C4-2B (cell line): Measurements from ENCODE around the gene NRTN.

Experiments
- ZFX ChIP-seq: fragments of 450-650 bp; IDR thresholded peaks from 2 replicates; pipeline ENCODE4 v1.6.1; 2017
- TF ChIP-seq, protein P1 (sequence below): fragments of 450-650 bp; conservative IDR thresholded peaks from 2 replicates; pipeline ENCODE4 v1.5.1; 2017; ENCODE audit warnings: mild to moderate bottlenecking

DNA sequence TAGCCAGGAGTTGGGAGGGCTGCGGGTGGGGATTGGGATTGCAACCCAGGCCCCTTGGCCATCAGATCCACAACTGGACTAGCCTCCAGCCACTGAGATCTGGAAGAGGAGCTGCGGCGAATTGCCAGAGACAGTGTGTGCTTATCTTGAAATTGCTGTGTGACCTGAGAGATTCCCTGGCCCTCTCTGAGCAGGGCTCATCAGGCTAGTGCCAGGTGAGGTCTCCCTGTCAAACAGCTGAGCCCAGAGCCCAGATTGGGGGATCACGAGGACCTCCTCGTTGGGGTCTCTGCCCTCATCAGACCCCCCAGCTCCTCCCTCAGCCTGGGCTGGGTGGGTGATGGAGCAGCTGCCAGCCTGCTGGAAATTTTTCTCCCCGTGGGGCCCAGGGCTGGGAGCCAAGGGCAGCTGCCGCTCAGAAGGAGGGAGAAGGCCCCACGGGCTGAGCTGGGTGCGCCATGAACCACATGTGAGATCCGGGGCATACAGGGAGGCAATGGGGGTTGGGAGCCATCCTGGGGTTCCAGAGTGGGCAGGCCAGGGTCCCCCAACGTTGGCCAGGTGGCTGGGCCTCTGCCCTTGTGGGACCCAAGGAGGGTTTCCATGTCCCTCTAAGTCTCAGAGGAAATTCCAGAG lies 58.3 kb downstream of the NRTN start:
- TF ChIP-seq, protein P1, sequence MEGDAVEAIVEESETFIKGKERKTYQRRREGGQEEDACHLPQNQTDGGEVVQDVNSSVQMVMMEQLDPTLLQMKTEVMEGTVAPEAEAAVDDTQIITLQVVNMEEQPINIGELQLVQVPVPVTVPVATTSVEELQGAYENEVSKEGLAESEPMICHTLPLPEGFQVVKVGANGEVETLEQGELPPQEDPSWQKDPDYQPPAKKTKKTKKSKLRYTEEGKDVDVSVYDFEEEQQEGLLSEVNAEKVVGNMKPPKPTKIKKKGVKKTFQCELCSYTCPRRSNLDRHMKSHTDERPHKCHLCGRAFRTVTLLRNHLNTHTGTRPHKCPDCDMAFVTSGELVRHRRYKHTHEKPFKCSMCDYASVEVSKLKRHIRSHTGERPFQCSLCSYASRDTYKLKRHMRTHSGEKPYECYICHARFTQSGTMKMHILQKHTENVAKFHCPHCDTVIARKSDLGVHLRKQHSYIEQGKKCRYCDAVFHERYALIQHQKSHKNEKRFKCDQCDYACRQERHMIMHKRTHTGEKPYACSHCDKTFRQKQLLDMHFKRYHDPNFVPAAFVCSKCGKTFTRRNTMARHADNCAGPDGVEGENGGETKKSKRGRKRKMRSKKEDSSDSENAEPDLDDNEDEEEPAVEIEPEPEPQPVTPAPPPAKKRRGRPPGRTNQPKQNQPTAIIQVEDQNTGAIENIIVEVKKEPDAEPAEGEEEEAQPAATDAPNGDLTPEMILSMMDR: no peak
- no peak for TF ChIP-seq ZFX
